Urinary bladder (tissue), 4 donors: ENCODE data around the gene B4GALT5. TPM values are rescaled to one million over a fixed set of nuclear protein-coding genes. Genes with fewer than 3 reads are reported as not detected.

Experiments used
- DNase-seq: peaks from one replicate; pipeline ENCODE4 v3.0.0-alpha.2; 2015; ENCODE audit errors: extremely low spot score
- H3K27ac ChIP-seq: one replicate; pipeline ENCODE4 v1.5.1; 2013; ENCODE audit warnings: low read depth, mild to moderate bottlenecking, moderate library complexity
- H3K36me3 ChIP-seq: one replicate; pipeline ENCODE4 v1.6.1; 2013; ENCODE audit warnings: mild to moderate bottlenecking, moderate library complexity; ENCODE audit not compliant: insufficient read depth
- H3K4me1 ChIP-seq: one replicate; pipeline ENCODE4 v1.6.1; 2013; ENCODE audit warnings: mild to moderate bottlenecking, moderate library complexity; ENCODE audit not compliant: insufficient read depth
- H3K4me3 ChIP-seq: one replicate; pipeline ENCODE4 v1.5.1; 2013; ENCODE audit warnings: low read depth, low read length
- WGBS: extraction: QIAGEN DNeasy Blood & Tissue Kit; methylation state at CpG from one replicate; pipeline ENCODE4 v1.1.7; 2013; 5-methylcytosine and 5-hydroxymethylcytosine counted together
- polyA plus RNA-seq: library from polyadenylated mRNA; stranded (reverse); fragments of 200-250 nt; gene quantifications from one replicate; pipeline ENCODE4 v1.2.3, GENCODE V29; 2013
- total RNA-seq: library from RNA; depleted of rRNA; stranded (reverse); fragments of >200 nt; gene quantifications from one replicate; pipeline ENCODE4 v1.2.3, GENCODE V29; 2014
- donor health status: healthy with polysubstance abuse.
- donor health status: healthy.

B4GALT5 gene
- total and polyA plus RNA-seq, 2 donors = 19.5 to 46.4 TPM

GRCh38 chr20:49660912-49661311 is 52.8 kb downstream of the B4GALT5 start:
- peaks cover 4% of the 10 kb centered on the region for H3K4me1 ChIP-seq
- no peaks in the 10 kb centered on the region for H3K36me3 ChIP-seq
- no peak for DNase-seq
- H3K27ac ChIP-seq = no peak overlapping the region
- 96% methylated on average over 5 of the region's 5 CpGs for WGBS
- H3K4me3 ChIP-seq = no peak overlapping the region

- no peak overlapping the region for H3K27ac ChIP-seq
- WGBS = 70% methylated on average over 3 of the region's 3 CpGs
- no peak overlapping the region for H3K4me3 ChIP-seq
- no peaks in the 10 kb centered on the region for H3K36me3 ChIP-seq
- peaks cover 4% of the 10 kb centered on the region for H3K4me1 ChIP-seq
- DNase-seq = no peak
Observed at GRCh38 chr20:49659056-49659455, 54.6 kb downstream of the B4GALT5 start.

- Histone ChIP-seq H3K4me3 (no peak overlapping the region), H3K4me1 (peaks cover 4% of the 10 kb centered on the region), H3K27ac (no peak overlapping the region), H3K36me3 (no peaks in the 10 kb centered on the region)
- DNase-seq = no peak
- WGBS = 88% methylated on average over 2 of the region's 2 CpGs
Observed at GRCh38 chr20:49658508-49658907, 55.2 kb downstream of the B4GALT5 start.

- H3K4me1 ChIP-seq = peaks cover 4% of the 10 kb centered on the region
- no peak overlapping the region for H3K27ac ChIP-seq
- H3K4me3 ChIP-seq = no peak overlapping the region
- WGBS = 78% methylated on average over 8 of the region's 8 CpGs
- DNase-seq = no peak
- H3K36me3 ChIP-seq = no peaks in the 10 kb centered on the region
Observed at GRCh38 chr20:49657118-49657901, 56.4 kb downstream of the B4GALT5 start.

GRCh38 chr20:49656304-49656703 is 57.4 kb downstream of the B4GALT5 start:
- H3K4me1 ChIP-seq = peaks cover 4% of the 10 kb centered on the region
- H3K27ac ChIP-seq = no peak overlapping the region
- 67% methylated on average over 7 of the region's 7 CpGs for WGBS
- DNase-seq = no peak
- H3K4me3 ChIP-seq = no peak overlapping the region
- no peaks in the 10 kb centered on the region for H3K36me3 ChIP-seq

GRCh38 chr20:49653925-49654434 is 59.7 kb downstream of the B4GALT5 start:
- no peaks in the 10 kb centered on the region for H3K36me3 ChIP-seq
- no peak for DNase-seq

GRCh38 chr20:49649672-49650071 is 64.0 kb downstream of the B4GALT5 start:
- WGBS = 83% methylated on average over 3 of the region's 3 CpGs
- no peak for DNase-seq
- Histone ChIP-seq H3K27ac (no peak overlapping the region), H3K4me1 (no peaks in the 10 kb centered on the region), H3K4me3 (no peak overlapping the region), H3K36me3 (peaks cover 3% of the 10 kb centered on the region)

More at GRCh38 chr20:49653925-49654434, 59.7 kb downstream of the B4GALT5 start:
- Histone ChIP-seq H3K27ac (no peak overlapping the region), H3K4me3 (no peak overlapping the region), H3K4me1 (peaks cover 4% of the 10 kb centered on the region)
- 88% methylated on average over 8 of the region's 8 CpGs for WGBS

GRCh38 chr20:49647550-49647949 is 66.1 kb downstream of the B4GALT5 start:
- Histone ChIP-seq H3K4me1 (no peaks in the 10 kb centered on the region), H3K27ac (no peak overlapping the region), H3K36me3 (peaks cover 3% of the 10 kb centered on the region), H3K4me3 (no peak overlapping the region)
- DNase-seq = no peak
- WGBS = 91% methylated on average over 6 of the region's 6 CpGs

- H3K36me3 ChIP-seq = peaks cover 3% of the 10 kb centered on the region
- WGBS = 89% methylated on average over 2 of the region's 2 CpGs
Observed at GRCh38 chr20:49646528-49646927, 67.2 kb downstream of the B4GALT5 start.

GRCh38 chr20:49646126-49646525 is 67.6 kb downstream of the B4GALT5 start:
- Histone ChIP-seq H3K4me3 (no peak overlapping the region), H3K27ac (no peak overlapping the region), H3K4me1 (no peaks in the 10 kb centered on the region), H3K36me3 (peaks cover 3% of the 10 kb centered on the region)
- no peak for DNase-seq
- WGBS = 92% methylated on average over 3 of the region's 3 CpGs

More at GRCh38 chr20:49646528-49646927, 67.2 kb downstream of the B4GALT5 start:
- Histone ChIP-seq H3K4me1 (no peaks in the 10 kb centered on the region), H3K4me3 (no peak overlapping the region), H3K27ac (no peak overlapping the region)
- DNase-seq = no peak

GRCh38 chr20:49644980-49645565 is 68.6 kb downstream of the B4GALT5 start:
- Histone ChIP-seq H3K4me1 (no peaks in the 10 kb centered on the region), H3K4me3 (no peak overlapping the region), H3K27ac (no peak overlapping the region), H3K36me3 (peaks cover 3% of the 10 kb centered on the region)
- no peak for DNase-seq
- 96% methylated on average over 5 of the region's 5 CpGs for WGBS

- 42% methylated on average over 4 of the region's 4 CpGs for WGBS
- DNase-seq = no peak
- H3K27ac ChIP-seq = no peak overlapping the region
- no peak overlapping the region for H3K4me3 ChIP-seq
- H3K4me1 ChIP-seq = no peaks in the 10 kb centered on the region
- H3K36me3 ChIP-seq = peaks cover 3% of the 10 kb centered on the region
Observed at GRCh38 chr20:49642816-49643215, 70.9 kb downstream of the B4GALT5 start.

- Histone ChIP-seq H3K4me1 (no peaks in the 10 kb centered on the region), H3K27ac (no peak overlapping the region), H3K4me3 (no peak overlapping the region), H3K36me3 (peaks cover 3% of the 10 kb centered on the region)
- 66% methylated on average over 10 of the region's 10 CpGs for WGBS
- no peak for DNase-seq
Observed at GRCh38 chr20:49641683-49642656, 71.7 kb downstream of the B4GALT5 start.
